HepG2 (cell line): ENCODE results near the gene OR5T3. TPM values are rescaled to one million over a fixed set of nuclear protein-coding genes. Genes with fewer than 3 reads are reported as not detected.

Experiments
- ATAC-seq: fragments of 200-7000 bp; cut with Tn5 transposase; 3 replicates; pipeline ENCODE4 v1.9.1; 2020; ENCODE audit warnings: mild to moderate bottlenecking, moderate library complexity
- BruUV-seq: library from RNA; stranded (reverse); fragments of 400-500 nt; replicated peaks from 2 replicates; lab custom pipeline; 2021; lab: Mats Ljungman, UMichigan
- CTCF ChIA-PET: fragments of 300-600 bp; formaldehyde crosslinking; extraction: SDS; loops from one replicate; lab custom pipeline; 2021; ENCODE audit warnings: low total read pairs, inconsistent platforms, low intra/inter-chr PET ratio; lab: Yijun Ruan, JAX
- POLR2A ChIA-PET: fragments of 350-600 bp; sonication (Branson Sonifier 250); formaldehyde crosslinking; loops from one replicate; lab custom pipeline; 2020; ENCODE audit warnings: antibody characterized with exemption, inconsistent platforms; lab: Yijun Ruan, JAX
- DNase-seq: peaks from one replicate; pipeline ENCODE4 v3.0.0-alpha.2; 2015; ENCODE audit warnings: low spot score
- FAIRE-seq: peaks from 3 replicates; lab custom pipeline; 2011; peaks lifted over from hg19 to GRCh38; lab: Jason Lieb, UNC
- H2AFZ ChIP-seq: one replicate; pipeline ENCODE4 v1.6.1; 2011; ENCODE audit warnings: low read length, inconsistent platforms
- H3K27ac ChIP-seq: fragments of 300-600 bp; 3 replicates; pipeline ENCODE4 v1.8.0; 2011; ENCODE audit warnings: mixed run types, mild to moderate bottlenecking, mixed read lengths, low read length, inconsistent platforms; ENCODE audit not compliant: insufficient read depth; ENCODE audit errors: extremely low read length
- H3K27me3 ChIP-seq, 2 experiments: fragments of 200-600 bp in 1 of 2; 2 replicates in 1 of 2; 3 replicates in 1 of 2; pipeline versions ENCODE4 v1.6.0 to v1.8.0; 2011; ENCODE audit warnings: low read length in 2 of 2, mild to moderate bottlenecking in 2 of 2, moderate library complexity in 2 of 2, inconsistent platforms in 1 of 2; ENCODE audit not compliant: insufficient read depth in 2 of 2, control insufficient read depth in 1 of 2
- H3K36me3 ChIP-seq, 2 experiments: fragments of 200-600 bp in 1 of 2; replicated peaks in 1 of 2; 2 replicates in 1 of 2; 3 replicates in 1 of 2; pipeline versions ENCODE4 v1.5.1 to v1.8.0; 2011; ENCODE audit warnings: low read length in 2 of 2, inconsistent platforms in 1 of 2; ENCODE audit not compliant: insufficient read depth in 2 of 2, control insufficient read depth in 1 of 2
- H3K4me1 ChIP-seq: 2 replicates; pipeline ENCODE4 v1.5.1; 2012; ENCODE audit warnings: low read length, inconsistent platforms; ENCODE audit not compliant: insufficient read depth
- H3K4me2 ChIP-seq: 2 replicates; pipeline ENCODE4 v1.6.0; 2011; ENCODE audit warnings: low read depth, low read length, inconsistent platforms
- H3K4me3 ChIP-seq, 3 experiments: fragments of 200-600 bp in 1 of 3; sonication (generic), shearing (Covaris generic) in 1 of 3; replicated peaks in 1 of 3; 2 replicates each; pipeline ENCODE4 v1.5.1; 2011 to 2016; ENCODE audit warnings: low read length in 3 of 3, inconsistent platforms in 2 of 3, low read depth in 2 of 3, mild to moderate bottlenecking in 2 of 3, control low read depth in 1 of 3, mixed read lengths in 1 of 3; ENCODE audit not compliant: insufficient read depth in 1 of 3
- H3K79me2 ChIP-seq: one replicate; pipeline ENCODE4 v1.6.1; 2011; ENCODE audit warnings: low read length, inconsistent platforms; ENCODE audit not compliant: insufficient read depth
- H3K9ac ChIP-seq: 2 replicates; pipeline ENCODE4 v1.6.0; 2011; ENCODE audit warnings: mild to moderate bottlenecking, low read depth, low read length, inconsistent platforms; ENCODE audit not compliant: insufficient read depth
- H3K9me3 ChIP-seq: 2 replicates; pipeline ENCODE4 v1.5.1; 2012; ENCODE audit warnings: mild to moderate bottlenecking, low read length
- H4K20me1 ChIP-seq: 2 replicates; pipeline ENCODE4 v1.6.0; 2011; ENCODE audit warnings: inconsistent platforms, mild to moderate bottlenecking, low read length, moderate library complexity; ENCODE audit not compliant: insufficient read depth
- GATA4 ChIP-seq: sonication (generic); IDR thresholded peaks from 2 replicates; pipeline ENCODE4 v1.6.1; 2016; ENCODE audit warnings: antibody characterized with exemption, low read depth, borderline replicate concordance
- GPN1 ChIP-seq: sonication (generic); formaldehyde crosslinking; IDR thresholded peaks from 2 replicates; pipeline ENCODE4 v1.5.1; 2020; ENCODE audit warnings: missing genetic modification reagents, borderline replicate concordance
- JUN ChIP-seq: sonication (generic); formaldehyde crosslinking; IDR thresholded peaks from 2 replicates; pipeline ENCODE4 v1.4.0; 2020; ENCODE audit warnings: mild to moderate bottlenecking, missing genetic modification reagents
- KDM3A ChIP-seq: IDR thresholded peaks from 2 replicates; pipeline ENCODE4 v1.6.1; 2018; ENCODE audit warnings: low read depth, missing compliant biosample characterization
- MED1 ChIP-seq: sonication (generic); formaldehyde crosslinking; IDR thresholded peaks from 2 replicates; pipeline ENCODE4 v1.4.0; 2020; ENCODE audit warnings: missing genetic modification reagents
- RARG ChIP-seq: sonication (generic); formaldehyde crosslinking; IDR thresholded peaks from 2 replicates; pipeline ENCODE4 v1.4.0; 2020; ENCODE audit warnings: low read depth, mild to moderate bottlenecking, missing genetic modification reagents
- RFX1 ChIP-seq: fragments of 450-650 bp; IDR thresholded peaks from 2 replicates; pipeline ENCODE4 v1.6.1; 2017
- ZNF382 ChIP-seq: sonication (generic); formaldehyde crosslinking; IDR thresholded peaks from 2 replicates; pipeline ENCODE4 v1.5.0; 2020; ENCODE audit warnings: missing genetic modification reagents, mild to moderate bottlenecking, borderline replicate concordance
- ZNF431 ChIP-seq: sonication (generic); formaldehyde crosslinking; IDR thresholded peaks from 2 replicates; pipeline ENCODE4 v1.9.0; 2022; ENCODE audit warnings: missing genetic modification reagents, low read depth, mild to moderate bottlenecking, borderline replicate concordance
- ZNF660 ChIP-seq: sonication (generic); formaldehyde crosslinking; IDR thresholded peaks from 2 replicates; pipeline ENCODE4 v1.5.1; 2020; ENCODE audit warnings: mild to moderate bottlenecking, low read depth, missing genetic modification reagents, borderline replicate concordance
- WGBS: methylation state at CpG from one replicate; pipeline ENCODE4 v1.1.6; 2017; ENCODE audit warnings: low lambda C conversion rate; 5-methylcytosine and 5-hydroxymethylcytosine counted together
- in situ Hi-C: cut with HindIII; loops from 2 replicates; pipeline ENCODE4 v1.10.0; 2017; ENCODE audit warnings: low pct_unique_long_range_greater_than_20kb; ENCODE audit not compliant: extremely low pct_ligation_motif_present
- intact Hi-C: fragments of 100-400 bp; cut with micrococcal nuclease; formaldehyde crosslinking; loops from one replicate; pipeline ENCODE4 v1.10.0; 2022; ENCODE audit not compliant: unreplicated experiment
- polyA plus RNA-seq, 8 experiments: library from polyadenylated mRNA; depleted of rRNA in 3 of 8; stranded (reverse) in 7 of 8; unstranded in 1 of 8; fragments of >200 nt; fragmentation: Illumina TruSeq in 4 of 8; extraction: Trizol in 4 of 8; gene quantifications; 2 replicates each; pipeline versions ENCODE4 v1.2.1 to v1.2.3, GENCODE V29; 2011 to 2016; ENCODE audit warnings: low read depth in 4 of 8, missing spikeins in 1 of 8, mixed read lengths in 1 of 8; ENCODE audit not compliant: insufficient read depth in 1 of 8
- total RNA-seq, 5 experiments: library from RNA; depleted of rRNA; stranded (reverse); fragments of >200 nt; fragmentation: Illumina TruSeq; extraction: Trizol; gene quantifications; 2 replicates each; pipeline ENCODE4 v1.2.3, GENCODE V29; 2016; ENCODE audit warnings: low read depth in 1 of 5
- TF ChIP-seq, protein P1 (sequence below): IDR thresholded peaks from 2 replicates; pipeline ENCODE4 v1.6.1; 2016; ENCODE audit warnings: low read depth, borderline replicate concordance
- TF ChIP-seq, protein P2 (sequence below): sonication (generic); formaldehyde crosslinking; IDR thresholded peaks from 2 replicates; pipeline ENCODE4 v1.5.0; 2020; ENCODE audit warnings: mild to moderate bottlenecking, missing genetic modification reagents
- TF ChIP-seq, protein P3 (sequence below), 2 experiments: sonication (generic) in 1 of 2; formaldehyde crosslinking in 1 of 2; IDR thresholded peaks; 2 replicates each; pipeline versions ENCODE4 v1.4.0 to v1.6.1; 2018 to 2020; ENCODE audit warnings: missing genetic modification reagents in 2 of 2, borderline replicate concordance in 1 of 2, low read depth in 1 of 2, mild to moderate bottlenecking in 1 of 2, missing biosample characterization in 1 of 2
- TF ChIP-seq, protein P4 (sequence below): IDR thresholded peaks from 2 replicates; pipeline ENCODE4 v1.6.1; 2016; ENCODE audit warnings: missing compliant biosample characterization, missing genetic modification reagents, borderline replicate concordance

OR5T3 gene
- total and polyA plus RNA-seq, 2 of the 13 experiments (the other 11 are each of a cell fraction or from before 2014, with no cell fraction given): not detected

DNA sequence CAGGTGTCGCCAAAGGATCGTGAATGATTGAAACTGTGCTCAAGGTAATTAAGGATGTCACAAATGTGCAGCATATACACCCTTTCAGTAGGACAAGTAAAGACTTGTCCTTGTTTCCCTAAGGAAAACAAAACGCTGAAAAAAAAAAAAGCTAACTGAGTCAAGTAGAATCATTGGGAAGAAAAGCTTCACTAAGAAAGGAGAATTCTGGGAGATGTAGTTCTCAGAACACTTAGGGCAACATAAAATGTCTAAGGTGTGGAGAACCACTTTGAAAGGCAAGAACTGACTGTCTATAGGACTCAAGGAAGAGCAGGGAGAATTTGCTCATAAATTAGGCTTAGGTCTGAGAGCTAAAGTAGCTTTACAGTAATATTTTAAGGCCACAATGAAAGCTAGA is 19.0 kb downstream of the OR5T3 start:
- H2AFZ ChIP-seq: no peak overlapping the region
- TF ChIP-seq ZNF382 (CRISPR knock-in tag) (no peak), RFX1 (no peak), JUN (CRISPR knock-in tag) (no peak), GATA4 (no peak), MED1 (CRISPR knock-in tag) (no peak), ZNF431 (CRISPR knock-in tag) (no peak), GPN1 (CRISPR knock-in tag) (no peak), KDM3A (CRISPR knock-in tag) (no peak), RARG (CRISPR knock-in tag) (no peak), ZNF660 (CRISPR knock-in tag) (no peak)
- TF ChIP-seq, protein P1, sequence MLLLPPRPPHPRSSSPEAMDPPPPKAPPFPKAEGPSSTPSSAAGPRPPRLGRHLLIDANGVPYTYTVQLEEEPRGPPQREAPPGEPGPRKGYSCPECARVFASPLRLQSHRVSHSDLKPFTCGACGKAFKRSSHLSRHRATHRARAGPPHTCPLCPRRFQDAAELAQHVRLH (CRISPR knock-in tag): no peak
- TF ChIP-seq, protein P2, sequence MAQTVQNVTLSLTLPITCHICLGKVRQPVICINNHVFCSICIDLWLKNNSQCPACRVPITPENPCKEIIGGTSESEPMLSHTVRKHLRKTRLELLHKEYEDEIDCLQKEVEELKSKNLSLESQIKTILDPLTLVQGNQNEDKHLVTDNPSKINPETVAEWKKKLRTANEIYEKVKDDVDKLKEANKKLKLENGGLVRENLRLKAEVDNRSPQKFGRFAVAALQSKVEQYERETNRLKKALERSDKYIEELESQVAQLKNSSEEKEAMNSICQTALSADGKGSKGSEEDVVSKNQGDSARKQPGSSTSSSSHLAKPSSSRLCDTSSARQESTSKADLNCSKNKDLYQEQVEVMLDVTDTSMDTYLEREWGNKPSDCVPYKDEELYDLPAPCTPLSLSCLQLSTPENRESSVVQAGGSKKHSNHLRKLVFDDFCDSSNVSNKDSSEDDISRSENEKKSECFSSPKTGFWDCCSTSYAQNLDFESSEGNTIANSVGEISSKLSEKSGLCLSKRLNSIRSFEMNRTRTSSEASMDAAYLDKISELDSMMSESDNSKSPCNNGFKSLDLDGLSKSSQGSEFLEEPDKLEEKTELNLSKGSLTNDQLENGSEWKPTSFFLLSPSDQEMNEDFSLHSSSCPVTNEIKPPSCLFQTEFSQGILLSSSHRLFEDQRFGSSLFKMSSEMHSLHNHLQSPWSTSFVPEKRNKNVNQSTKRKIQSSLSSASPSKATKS (CRISPR knock-in tag): no peak
- TF ChIP-seq, protein P3, sequence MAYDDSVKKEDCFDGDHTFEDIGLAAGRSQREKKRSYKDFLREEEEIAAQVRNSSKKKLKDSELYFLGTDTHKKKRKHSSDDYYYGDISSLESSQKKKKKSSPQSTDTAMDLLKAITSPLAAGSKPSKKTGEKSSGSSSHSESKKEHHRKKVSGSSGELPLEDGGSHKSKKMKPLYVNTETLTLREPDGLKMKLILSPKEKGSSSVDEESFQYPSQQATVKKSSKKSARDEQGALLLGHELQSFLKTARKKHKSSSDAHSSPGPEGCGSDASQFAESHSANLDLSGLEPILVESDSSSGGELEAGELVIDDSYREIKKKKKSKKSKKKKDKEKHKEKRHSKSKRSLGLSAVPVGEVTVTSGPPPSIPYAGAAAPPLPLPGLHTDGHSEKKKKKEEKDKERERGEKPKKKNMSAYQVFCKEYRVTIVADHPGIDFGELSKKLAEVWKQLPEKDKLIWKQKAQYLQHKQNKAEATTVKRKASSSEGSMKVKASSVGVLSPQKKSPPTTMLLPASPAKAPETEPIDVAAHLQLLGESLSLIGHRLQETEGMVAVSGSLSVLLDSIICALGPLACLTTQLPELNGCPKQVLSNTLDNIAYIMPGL (CRISPR knock-in tag; IDR thresholded peaks at IDR 0.05; ENCODE audit: borderline replicate concordance in 1 of 2, low read depth in 1 of 2): no peak
- TF ChIP-seq, protein P4, sequence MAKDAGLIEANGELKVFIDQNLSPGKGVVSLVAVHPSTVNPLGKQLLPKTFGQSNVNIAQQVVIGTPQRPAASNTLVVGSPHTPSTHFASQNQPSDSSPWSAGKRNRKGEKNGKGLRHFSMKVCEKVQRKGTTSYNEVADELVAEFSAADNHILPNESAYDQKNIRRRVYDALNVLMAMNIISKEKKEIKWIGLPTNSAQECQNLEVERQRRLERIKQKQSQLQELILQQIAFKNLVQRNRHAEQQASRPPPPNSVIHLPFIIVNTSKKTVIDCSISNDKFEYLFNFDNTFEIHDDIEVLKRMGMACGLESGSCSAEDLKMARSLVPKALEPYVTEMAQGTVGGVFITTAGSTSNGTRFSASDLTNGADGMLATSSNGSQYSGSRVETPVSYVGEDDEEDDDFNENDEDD (CRISPR knock-in tag): no peak
- FAIRE-seq: no peak
- POLR2A ChIA-PET: no interaction called here
- BruUV-seq: no TSS peak
- 46% methylated on average over 3 of the region's 3 CpGs for WGBS
- H3K4me2 ChIP-seq: no peak overlapping the region
- in situ Hi-C loops: no loop called here
- H3K79me2 ChIP-seq: no peaks in the 10 kb centered on the region
- H3K36me3 ChIP-seq: no peaks in the 10 kb centered on the region
- no peaks in the 10 kb centered on the region for H3K27me3 ChIP-seq
- intact Hi-C loops: no loop called here
- H3K4me3 ChIP-seq: no peak overlapping the region
- no peak overlapping the region for H3K27ac ChIP-seq
- no peaks in the 10 kb centered on the region for H4K20me1 ChIP-seq
- ATAC-seq: no peak
- no peaks in the 10 kb centered on the region for H3K4me1 ChIP-seq
- CTCF ChIA-PET: no interaction called here
- peaks cover 62% of the 10 kb centered on the region for H3K9me3 ChIP-seq
- H3K9ac ChIP-seq: no peak overlapping the region
- DNase-seq: no peak
